ENCODE data around the gene SMARCAL1. TPM values are rescaled to one million over a fixed set of nuclear protein-coding genes. Genes with fewer than 3 reads are reported as not detected.
A peak's percentile ranks its signal among the peaks of the same experiment; 100 is the strongest.

Gene SMARCAL1
- total RNA-seq, 1 donor from 2014 or later, result 12.6 TPM

GRCh38 chr2:216425008-216425787, 12.9 kb downstream of the SMARCAL1 start:
- DNase-seq (ENCODE audit: low spot score in 2 of 2) (no peak), FAIRE-seq (no peak)

GRCh38 chr2:216426166-216426777, 14.0 kb downstream of the SMARCAL1 start:
- FAIRE-seq, result no peak
- DNase-seq (ENCODE audit: low spot score in 2 of 2), result no peak

- FAIRE-seq (no peak), DNase-seq (ENCODE audit: low spot score in 2 of 2) (no peak)
Measured at GRCh38 chr2:216426938-216427337, 14.7 kb downstream of the SMARCAL1 start.

GRCh38 chr2:216428618-216429350, 16.5 kb downstream of the SMARCAL1 start:
- FAIRE-seq, result no peak
- no peak for DNase-seq (ENCODE audit: low spot score in 2 of 2)

DNA sequence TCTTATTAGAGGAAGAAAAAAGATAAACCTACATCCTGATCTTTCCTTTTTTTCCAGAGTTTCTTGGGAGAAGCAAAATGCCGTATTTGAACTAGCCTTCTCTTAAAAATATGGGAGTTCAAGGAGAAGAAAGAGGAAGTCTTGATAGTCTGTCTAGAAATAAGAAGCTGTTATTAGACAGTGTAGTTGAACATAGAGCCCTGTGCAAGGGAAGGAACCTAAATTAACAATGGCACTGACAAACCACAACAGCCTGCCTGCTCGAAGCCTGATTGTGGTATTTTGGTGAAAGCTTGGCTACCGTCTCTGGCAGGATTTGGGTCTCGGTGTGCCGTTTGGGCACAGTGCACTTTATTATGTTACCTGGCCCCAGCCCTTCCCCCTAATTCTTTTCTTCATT, 17.1 kb downstream of the SMARCAL1 start:
- DNase-seq (ENCODE audit: low spot score in 2 of 2), result no peak
- FAIRE-seq, result no peak

DNA sequence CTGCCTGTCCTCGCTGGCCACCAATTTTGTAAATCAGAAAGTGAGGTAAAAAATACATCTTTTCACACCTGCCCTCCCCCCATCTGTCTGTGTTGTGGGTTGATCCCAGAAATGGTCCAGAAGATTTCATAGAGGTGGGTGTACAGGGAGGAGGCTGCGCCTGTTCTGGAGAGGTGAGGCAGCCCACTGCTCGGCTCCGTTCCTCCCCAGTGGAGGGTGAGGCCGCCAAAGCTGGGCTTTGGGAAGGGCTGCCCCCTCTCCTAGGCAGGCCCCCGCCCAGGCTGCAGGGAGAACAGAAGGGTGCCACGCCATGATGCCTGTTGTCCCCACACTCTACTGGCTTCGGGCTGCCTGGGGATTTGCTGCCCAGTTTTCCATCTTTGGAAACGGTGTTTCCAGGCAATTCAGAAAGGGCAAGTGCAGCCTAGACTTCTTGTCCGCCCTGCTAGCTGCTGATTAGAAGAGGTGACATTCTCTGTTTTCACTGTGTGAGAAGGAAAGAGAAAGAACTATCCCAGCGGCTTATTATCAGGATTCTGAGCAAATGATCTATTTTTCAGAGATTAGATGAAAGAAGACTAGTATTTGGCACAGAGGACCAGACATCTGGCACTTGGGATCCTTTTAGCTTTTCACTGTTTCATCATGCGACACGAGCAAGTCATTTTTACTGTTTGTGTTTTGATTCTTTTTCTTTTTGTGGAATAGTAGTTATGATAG, 18.7 kb downstream of the SMARCAL1 start:
- FAIRE-seq (no peak), DNase-seq (ENCODE audit: low spot score in 2 of 2) (peak in 1 of 2 donors; percentile 20)

GRCh38 chr2:216431531-216431856, 19.2 kb downstream of the SMARCAL1 start:
- FAIRE-seq (no peak), DNase-seq (ENCODE audit: low spot score in 2 of 2) (no peak)

- DNase-seq (ENCODE audit: low spot score in 2 of 2), result no peak
- no peak for FAIRE-seq
Measured at GRCh38 chr2:216436383-216436782, 24.1 kb downstream of the SMARCAL1 start.

- no peak for DNase-seq (ENCODE audit: low spot score in 2 of 2)
- FAIRE-seq, result no peak
Measured at GRCh38 chr2:216441308-216442010, 29.2 kb downstream of the SMARCAL1 start.

- no peak for FAIRE-seq
- DNase-seq (ENCODE audit: low spot score in 2 of 2), result no peak
Measured at GRCh38 chr2:216445501-216445900, 33.2 kb downstream of the SMARCAL1 start.

- FAIRE-seq, result no peak
- DNase-seq (ENCODE audit: low spot score in 2 of 2), result no peak
Measured at GRCh38 chr2:216446343-216446742, 34.1 kb downstream of the SMARCAL1 start.

DNA sequence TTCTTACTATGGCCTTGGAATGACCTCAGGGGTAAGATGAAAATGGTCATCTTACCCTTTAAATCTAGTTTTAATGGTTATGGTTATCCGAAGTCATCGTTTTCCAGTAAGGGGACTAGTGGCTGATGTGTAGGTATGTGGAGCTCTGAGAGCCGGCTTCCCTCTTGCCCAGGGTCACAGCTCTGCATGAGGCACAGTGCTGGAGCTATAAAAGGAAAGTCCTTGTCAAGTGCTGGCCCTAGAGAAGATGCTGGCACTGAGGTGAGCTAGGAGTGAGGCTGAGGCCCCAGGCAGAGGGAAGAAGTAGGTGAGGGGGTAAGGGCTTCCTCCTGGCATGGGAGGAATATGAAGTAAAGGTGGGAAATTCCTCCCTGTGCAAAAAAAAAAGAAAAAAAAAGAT, 35.0 kb downstream of the SMARCAL1 start:
- no peak for DNase-seq (ENCODE audit: low spot score in 2 of 2)
- FAIRE-seq, result no peak

GRCh38 chr2:216448829-216449228, 36.5 kb downstream of the SMARCAL1 start:
- DNase-seq (ENCODE audit: low spot score in 2 of 2), result no peak
- FAIRE-seq, result no peak

GRCh38 chr2:216450346-216450745, 38.1 kb downstream of the SMARCAL1 start:
- FAIRE-seq, result no peak

DNA sequence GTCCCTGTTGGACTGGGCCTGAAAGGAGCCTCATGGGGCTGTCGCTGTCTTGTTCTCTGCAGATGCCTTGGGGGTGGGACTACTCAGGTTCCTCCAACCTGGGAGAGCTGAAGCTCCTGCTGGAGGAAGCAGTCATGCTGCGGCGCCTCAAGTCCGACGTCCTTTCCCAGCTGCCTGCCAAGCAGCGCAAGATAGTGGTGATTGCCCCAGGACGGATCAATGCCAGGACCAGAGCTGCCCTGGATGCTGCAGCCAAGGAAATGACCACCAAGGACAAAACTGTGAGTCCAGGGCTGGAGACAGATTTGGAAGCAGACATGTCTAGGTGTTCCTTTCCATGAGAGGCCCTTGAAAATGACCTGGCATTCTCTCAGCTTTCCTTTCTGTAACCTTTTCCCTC, 38.5 kb downstream of the SMARCAL1 start:
- FAIRE-seq (no peak), DNase-seq (ENCODE audit: low spot score in 2 of 2) (no peak)

More at GRCh38 chr2:216450346-216450745, 38.1 kb downstream of the SMARCAL1 start:
- DNase-seq (ENCODE audit: low spot score in 2 of 2), result no peak

- DNase-seq (ENCODE audit: low spot score in 2 of 2) (no peak), FAIRE-seq (no peak)
Measured at GRCh38 chr2:216453955-216454614, 41.8 kb downstream of the SMARCAL1 start.

GRCh38 chr2:216463148-216463547, 50.9 kb downstream of the SMARCAL1 start:
- FAIRE-seq, result no peak

DNA sequence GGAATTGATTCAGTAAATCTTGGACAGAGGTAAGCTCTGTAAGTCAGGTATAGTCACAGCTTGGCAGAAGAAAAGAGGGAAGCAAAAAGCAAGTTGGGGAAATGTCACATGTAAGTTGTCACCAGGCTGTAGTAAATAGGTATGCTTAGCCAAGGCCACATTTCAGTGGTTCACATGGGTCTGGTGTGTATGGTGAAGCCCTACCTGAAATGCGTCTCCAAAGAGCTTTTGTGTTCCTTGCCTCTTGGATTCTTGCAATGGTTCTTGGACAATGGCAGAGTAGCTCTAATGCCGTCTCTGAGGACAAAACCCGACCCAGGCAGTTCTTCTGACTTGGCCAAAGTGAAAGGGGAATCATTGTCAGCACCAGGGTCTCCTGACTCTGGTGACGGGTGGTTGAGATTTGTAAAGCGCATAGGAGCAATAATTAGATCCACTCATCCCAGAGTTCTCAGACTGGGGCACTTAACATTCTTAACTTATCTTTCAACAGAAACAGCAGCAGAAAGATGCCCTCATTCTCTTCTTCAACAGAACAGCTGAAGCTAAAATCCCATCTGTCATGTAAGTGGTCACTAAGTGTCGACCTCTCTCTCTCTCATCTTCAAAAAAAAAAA, 51.9 kb downstream of the SMARCAL1 start:
- FAIRE-seq (no peak), DNase-seq (ENCODE audit: low spot score in 2 of 2) (no peak)

More at GRCh38 chr2:216463148-216463547, 50.9 kb downstream of the SMARCAL1 start:
- DNase-seq (ENCODE audit: low spot score in 2 of 2), result no peak

DNA sequence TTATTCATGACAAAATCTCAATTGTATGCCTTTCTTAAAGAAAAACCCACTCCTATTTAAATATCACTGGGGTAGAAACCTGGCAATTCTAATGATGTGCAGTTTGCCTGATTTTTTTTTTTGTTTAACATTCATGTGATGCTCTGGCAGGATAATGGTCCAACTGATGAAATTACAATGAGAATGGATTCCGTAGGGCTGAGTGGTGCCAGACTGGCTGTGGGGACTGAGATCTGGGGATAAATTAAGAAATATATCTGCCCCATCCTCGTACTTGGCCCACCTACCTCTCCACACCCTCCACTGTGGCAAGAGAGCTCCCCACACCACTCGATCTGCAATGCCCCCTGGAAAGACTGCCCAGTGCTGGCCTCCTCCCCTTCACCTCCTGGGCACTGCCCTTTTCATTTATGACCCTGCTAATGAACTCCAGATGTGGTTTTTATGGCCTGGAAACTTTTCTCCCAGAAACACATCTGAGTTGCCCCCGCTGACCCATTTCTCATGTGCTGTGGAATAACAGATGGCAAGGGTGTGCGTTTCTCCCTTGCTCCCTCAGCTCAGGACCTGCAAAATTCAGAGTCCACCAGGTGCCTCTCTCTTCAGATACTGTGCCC, 53.4 kb downstream of the SMARCAL1 start:
- DNase-seq (ENCODE audit: low spot score in 2 of 2), result no peak
- FAIRE-seq, result no peak
